B cell (primary cell): ENCODE measurements around the gene CRYGN.

Experiments used
- CTCF ChIP-seq: fragments of 200-600 bp; IDR thresholded peaks from one replicate; pipeline ENCODE4 v1.8.0; 2022; ENCODE audit warnings: antibody characterized with exemption, mild to moderate bottlenecking
- EZH2 ChIP-seq: IDR thresholded peaks from 2 replicates; pipeline ENCODE4 v1.6.1; 2012; ENCODE audit warnings: borderline replicate concordance, low read depth, mild to moderate bottlenecking, moderate library complexity, low read length; ENCODE audit not compliant: insufficient read depth, poor library complexity, severe bottlenecking

GRCh38 chr7:151442776-151443496, 3.0 kb upstream of the CRYGN start:
- TF ChIP-seq CTCF (no peak), EZH2 (no peak)
